Activated B cell treated with CpG ODN at 0.5 μM for 24 hours (primary cell): ENCODE data around the gene DEUP1. TPM values are rescaled to one million over a fixed set of nuclear protein-coding genes. Genes with fewer than 3 reads are reported as not detected.

ENCODE experiments used
- ATAC-seq: fragments of 200-7000 bp; cut with Tn5 transposase; one replicate; pipeline ENCODE4 v1.10.0; 2021; ENCODE audit warnings: low read depth, mild to moderate bottlenecking, moderate library complexity
- CTCF ChIA-PET: fragments of 350-600 bp; sonication (Branson Sonifier 250); formaldehyde crosslinking; loops from one replicate; lab custom pipeline; 2021; ENCODE audit warnings: antibody characterized with exemption; lab: Charles Lee
- POLR2A ChIA-PET: fragments of 350-600 bp; sonication (Branson Sonifier 250); formaldehyde crosslinking; loops from one replicate; lab custom pipeline; 2021; ENCODE audit warnings: antibody characterized with exemption; lab: Charles Lee
- DNase-seq: peaks from one replicate; pipeline ENCODE4 v3.0.0; 2022
- H3K27ac Mint-ChIP-seq: one replicate; pipeline ENCODE4 v1.8.0; 2020; ENCODE audit warnings: mixed read lengths
- H3K27me3 Mint-ChIP-seq: one replicate; pipeline ENCODE4 v1.8.0; 2021; ENCODE audit warnings: mixed read lengths
- H3K36me3 Mint-ChIP-seq: one replicate; pipeline ENCODE4 v1.8.0; 2021; ENCODE audit warnings: low read depth, mixed read lengths
- H3K4me1 Mint-ChIP-seq: one replicate; pipeline ENCODE4 v1.8.0; 2021; ENCODE audit warnings: mixed read lengths
- H3K4me3 Mint-ChIP-seq: one replicate; pipeline ENCODE4 v1.8.0; 2020; ENCODE audit warnings: mild to moderate bottlenecking, mixed read lengths
- H3K9me3 Mint-ChIP-seq: one replicate; pipeline ENCODE4 v1.8.0; 2020; ENCODE audit warnings: mixed read lengths
- CTCF ChIP-seq: fragments of 200-600 bp; IDR thresholded peaks from one replicate; pipeline ENCODE4 v1.8.0; 2022; ENCODE audit warnings: antibody characterized with exemption, mild to moderate bottlenecking
- intact Hi-C: fragments of 100-400 bp; cut with micrococcal nuclease; formaldehyde crosslinking; loops from one replicate; pipeline ENCODE4 v1.15.1; 2024
- total RNA-seq: library from RNA; stranded (reverse); gene quantifications from 2 replicates; pipeline ENCODE4 v1.2.3, GENCODE V29; 2022

The DEUP1 gene
- total RNA-seq, 1 donor from 2014 or later: not detected

GRCh38 chr11:93319224-93319839, 11.2 kb upstream of the DEUP1 start:
- ChIA-PET CTCF (no interaction called here), POLR2A (no interaction called here)
- Mint-ChIP-seq H3K4me1 (no peaks in the 10 kb centered on the region), H3K4me3 (no peak overlapping the region), H3K9me3 (peaks cover 12% of the 10 kb centered on the region), H3K27me3 (no peaks in the 10 kb centered on the region), H3K36me3 (no peaks in the 10 kb centered on the region), H3K27ac (no peak overlapping the region)
- intact Hi-C loops: no loop called here
- ATAC-seq (no peak), DNase-seq (no peak)
- no peak for TF ChIP-seq CTCF

GRCh38 chr11:93320230-93320629, 10.3 kb upstream of the DEUP1 start:
- Mint-ChIP-seq H3K27ac (no peak overlapping the region), H3K4me3 (no peak overlapping the region), H3K4me1 (no peaks in the 10 kb centered on the region), H3K27me3 (peaks cover 2% of the 10 kb centered on the region), H3K9me3 (peaks cover 6% of the 10 kb centered on the region), H3K36me3 (no peaks in the 10 kb centered on the region)
- ATAC-seq: no peak
- ChIA-PET CTCF (no interaction called here), POLR2A (no interaction called here)
- no peak for DNase-seq
- no peak for TF ChIP-seq CTCF
- intact Hi-C loops: no loop called here

GRCh38 chr11:93322207-93322606, 8.3 kb upstream of the DEUP1 start:
- Mint-ChIP-seq H3K27ac (no peak overlapping the region), H3K4me1 (no peaks in the 10 kb centered on the region), H3K4me3 (no peak overlapping the region), H3K9me3 (no peaks in the 10 kb centered on the region), H3K36me3 (no peaks in the 10 kb centered on the region), H3K27me3 (peaks cover 2% of the 10 kb centered on the region)
- DNase-seq (no peak), ATAC-seq (no peak)
- ChIA-PET POLR2A (no interaction called here), CTCF (no interaction called here)
- intact Hi-C loops: no loop called here
- no peak for TF ChIP-seq CTCF

GRCh38 chr11:93323747-93324146, 6.8 kb upstream of the DEUP1 start:
- peaks cover 5% of the 10 kb centered on the region for H3K27me3 Mint-ChIP-seq
- DNase-seq (no peak), ATAC-seq (no peak)
- no peak overlapping the region for H3K27ac Mint-ChIP-seq
- H3K36me3 Mint-ChIP-seq: no peaks in the 10 kb centered on the region
- H3K9me3 Mint-ChIP-seq: no peaks in the 10 kb centered on the region
- intact Hi-C loops: no loop called here
- CTCF ChIA-PET: no interaction called here
- no peak overlapping the region for H3K4me3 Mint-ChIP-seq
- no peak for TF ChIP-seq CTCF
- POLR2A ChIA-PET: no interaction called here
- no peaks in the 10 kb centered on the region for H3K4me1 Mint-ChIP-seq

- TF ChIP-seq CTCF: no peak
- H3K36me3 Mint-ChIP-seq: no peaks in the 10 kb centered on the region
- ChIA-PET POLR2A (no interaction called here), CTCF (no interaction called here)
- no peak overlapping the region for H3K27ac Mint-ChIP-seq
- no peaks in the 10 kb centered on the region for H3K9me3 Mint-ChIP-seq
- ATAC-seq (no peak), DNase-seq (no peak)
- no peak overlapping the region for H3K4me3 Mint-ChIP-seq
- intact Hi-C loops: no loop called here
- peaks cover 9% of the 10 kb centered on the region for H3K27me3 Mint-ChIP-seq
- H3K4me1 Mint-ChIP-seq: no peaks in the 10 kb centered on the region
Measured at GRCh38 chr11:93324500-93324899, 6.0 kb upstream of the DEUP1 start.
